Activated T-helper 1 cell treated with anti-CD3 and anti-CD28 coated beads, Interleukin-2, amount 50 U/mL, for 16 hours (primary cell): ENCODE data around the gene NEK6.

Source experiments
- DNase-seq, 2 donors: peaks; one replicate each; pipeline ENCODE4 v3.0.0-alpha.2; 2020; ENCODE audit warnings: low read depth in 1 of 2, low spot score in 1 of 2

Gene NEK6

GRCh38 chr9:124392871-124393460, 135.2 kb downstream of the NEK6 start:
- no peak for DNase-seq

- DNase-seq, result no peak
These were observed 136.4 kb downstream of the NEK6 start for GRCh38 chr9:124394167-124394566.

- no peak for DNase-seq
These were observed 136.8 kb downstream of the NEK6 start for GRCh38 chr9:124394596-124394995.

GRCh38 chr9:124395826-124396225, 138.1 kb downstream of the NEK6 start:
- DNase-seq, result no peak

- DNase-seq, result no peak
These were observed 140.6 kb downstream of the NEK6 start for GRCh38 chr9:124398191-124398935.

GRCh38 chr9:124399323-124399967, 141.7 kb downstream of the NEK6 start:
- no peak for DNase-seq

GRCh38 chr9:124399968-124400940, 142.5 kb downstream of the NEK6 start:
- DNase-seq, result no peak
